CD4-positive, alpha-beta T cell (primary cell): ENCODE results near the gene MYH2. TPM values are rescaled to one million over a fixed set of nuclear protein-coding genes. Genes with fewer than 3 reads are reported as not detected.

ENCODE experiments used
- ATAC-seq: fragments of 200-7000 bp; cut with Tn5 transposase; one replicate; pipeline ENCODE4 v1.10.0; 2022; ENCODE audit warnings: mild to moderate bottlenecking; ENCODE audit not compliant: poor library complexity
- CTCF ChIA-PET: fragments of 350-600 bp; sonication (Branson Sonifier 250); formaldehyde crosslinking; loops from one replicate; lab custom pipeline; 2021; ENCODE audit warnings: antibody characterized with exemption, inconsistent platforms; lab: Charles Lee
- POLR2A ChIA-PET: fragments of 350-600 bp; sonication (Branson Sonifier 250); formaldehyde crosslinking; loops from one replicate; lab custom pipeline; 2021; ENCODE audit warnings: antibody characterized with exemption, inconsistent platforms; lab: Charles Lee
- DNase-seq, 14 experiments: peaks; one replicate each; pipeline ENCODE4 v3.0.0-alpha.2; 2013 to 2020; ENCODE audit warnings: mixed read lengths in 2 of 14
- H3K27ac ChIP-seq, 2 donors: one replicate each; pipeline versions ENCODE4 v1.5.1 to v1.7.0; 2013; ENCODE audit warnings: low read length in 2 of 2, low read depth in 1 of 2, mild to moderate bottlenecking in 1 of 2
- H3K27me3 ChIP-seq, 2 experiments: 1 replicate in 1 of 2; 2 replicates in 1 of 2; pipeline versions ENCODE4 v1.6.1 to v1.7.0; 2013; ENCODE audit warnings: low read length in 2 of 2, control low read depth in 1 of 2, mild to moderate bottlenecking in 1 of 2, moderate library complexity in 1 of 2; ENCODE audit not compliant: insufficient read depth in 2 of 2, control insufficient read depth in 1 of 2
- H3K36me3 ChIP-seq: one replicate; pipeline ENCODE4 v1.6.1; 2013; ENCODE audit warnings: low read length, control low read depth; ENCODE audit not compliant: insufficient read depth
- H3K4me1 ChIP-seq: one replicate; pipeline ENCODE4 v1.6.1; 2013; ENCODE audit warnings: low read length, control low read depth; ENCODE audit not compliant: insufficient read depth
- H3K4me3 ChIP-seq: one replicate; pipeline ENCODE4 v1.5.1; 2013; ENCODE audit warnings: mild to moderate bottlenecking, low read length, moderate library complexity
- H3K9me3 ChIP-seq, 2 experiments: 1 replicate in 1 of 2; 2 replicates in 1 of 2; pipeline versions ENCODE4 v1.6.1 to v1.7.0; 2013; ENCODE audit warnings: low read length in 2 of 2, mild to moderate bottlenecking in 2 of 2, control low read depth in 1 of 2, moderate library complexity in 1 of 2; ENCODE audit not compliant: control insufficient read depth in 1 of 2, insufficient read depth in 1 of 2
- H3K27ac Mint-ChIP-seq: one replicate; pipeline ENCODE4 v1.8.0; 2020; ENCODE audit warnings: mixed read lengths
- H3K27me3 Mint-ChIP-seq: one replicate; pipeline ENCODE4 v1.8.0; 2021; ENCODE audit warnings: mixed read lengths
- H3K36me3 Mint-ChIP-seq: one replicate; pipeline ENCODE4 v1.8.0; 2021; ENCODE audit warnings: low read depth, mixed read lengths
- H3K4me1 Mint-ChIP-seq: one replicate; pipeline ENCODE4 v1.8.0; 2021; ENCODE audit warnings: low read depth, mixed read lengths
- H3K4me3 Mint-ChIP-seq: one replicate; pipeline ENCODE4 v1.8.0; 2020; ENCODE audit warnings: mild to moderate bottlenecking, mixed read lengths
- H3K9me3 Mint-ChIP-seq: one replicate; pipeline ENCODE4 v1.8.0; 2020; ENCODE audit warnings: mixed read lengths
- intact Hi-C, 2 experiments: fragments of 100-400 bp; cut with DNase I in 1 of 2; cut with micrococcal nuclease in 1 of 2; formaldehyde crosslinking; loops; one replicate each; pipeline versions ENCODE4 v1.15.1 to v1.9.0; 2023 to 2025; cut with DNase I, micrococcal nuclease
- total RNA-seq, 174 experiments: library from RNA in 2 of 174; stranded (reverse) in 2 of 174; gene quantifications; one replicate each; pipeline ENCODE4 v1.2.3 and lab custom pipeline; 2021 to 2026
- TF ChIP-seq, protein P1 (sequence below): fragments of 200-600 bp; IDR thresholded peaks from one replicate; pipeline ENCODE4 v1.8.0; 2022; ENCODE audit warnings: antibody characterized with exemption, mild to moderate bottlenecking

The MYH2 gene
- total RNA-seq, 2 experiments from 2014 or later: not detected

DNA sequence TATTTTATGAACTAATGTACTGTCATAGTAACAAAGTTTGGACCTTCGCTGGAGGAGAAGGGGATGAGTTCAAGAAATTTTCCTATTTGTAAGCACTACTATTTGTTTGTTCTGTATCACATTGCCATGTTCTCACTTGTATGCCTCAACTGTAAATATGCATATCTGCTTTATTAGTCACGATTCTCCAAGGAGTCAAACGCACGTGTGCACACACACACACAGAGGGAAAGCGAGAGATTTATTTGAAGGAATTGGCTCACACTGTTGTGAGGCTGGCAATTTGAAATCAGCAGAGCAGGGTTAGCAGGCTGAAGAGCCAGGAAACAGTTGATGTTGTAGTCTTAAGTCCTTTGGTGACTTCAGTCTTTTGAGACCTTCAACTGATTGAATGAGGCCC is 24.9 kb upstream of the MYH2 start:
- peaks cover 10% of the 10 kb centered on the region in 2 experiments for H3K27me3 ChIP-seq
- no peak overlapping the region for H3K27ac ChIP-seq
- no peaks in the 10 kb centered on the region for H3K9me3 Mint-ChIP-seq
- no peak overlapping the region for H3K4me3 Mint-ChIP-seq
- H3K27ac Mint-ChIP-seq: no peak overlapping the region
- no peaks in the 10 kb centered on the region for H3K9me3 ChIP-seq
- H3K27me3 Mint-ChIP-seq: peaks cover 24% of the 10 kb centered on the region
- POLR2A ChIA-PET: no interaction called here
- no peak for DNase-seq
- no peaks in the 10 kb centered on the region for H3K36me3 ChIP-seq
- H3K4me1 ChIP-seq: no peaks in the 10 kb centered on the region
- intact Hi-C loops: loop anchor here in 1 of 2 experiments (10.0 kb wide), 1 partner anchor 60 kb away; the partner anchor contains the start of gene MYH1
- H3K36me3 Mint-ChIP-seq: no peaks in the 10 kb centered on the region
- no peaks in the 10 kb centered on the region for H3K4me1 Mint-ChIP-seq
- H3K4me3 ChIP-seq: no peak overlapping the region
- TF ChIP-seq, protein P1, sequence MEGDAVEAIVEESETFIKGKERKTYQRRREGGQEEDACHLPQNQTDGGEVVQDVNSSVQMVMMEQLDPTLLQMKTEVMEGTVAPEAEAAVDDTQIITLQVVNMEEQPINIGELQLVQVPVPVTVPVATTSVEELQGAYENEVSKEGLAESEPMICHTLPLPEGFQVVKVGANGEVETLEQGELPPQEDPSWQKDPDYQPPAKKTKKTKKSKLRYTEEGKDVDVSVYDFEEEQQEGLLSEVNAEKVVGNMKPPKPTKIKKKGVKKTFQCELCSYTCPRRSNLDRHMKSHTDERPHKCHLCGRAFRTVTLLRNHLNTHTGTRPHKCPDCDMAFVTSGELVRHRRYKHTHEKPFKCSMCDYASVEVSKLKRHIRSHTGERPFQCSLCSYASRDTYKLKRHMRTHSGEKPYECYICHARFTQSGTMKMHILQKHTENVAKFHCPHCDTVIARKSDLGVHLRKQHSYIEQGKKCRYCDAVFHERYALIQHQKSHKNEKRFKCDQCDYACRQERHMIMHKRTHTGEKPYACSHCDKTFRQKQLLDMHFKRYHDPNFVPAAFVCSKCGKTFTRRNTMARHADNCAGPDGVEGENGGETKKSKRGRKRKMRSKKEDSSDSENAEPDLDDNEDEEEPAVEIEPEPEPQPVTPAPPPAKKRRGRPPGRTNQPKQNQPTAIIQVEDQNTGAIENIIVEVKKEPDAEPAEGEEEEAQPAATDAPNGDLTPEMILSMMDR: no peak
- no peak for ATAC-seq
- CTCF ChIA-PET: no interaction called here

DNA sequence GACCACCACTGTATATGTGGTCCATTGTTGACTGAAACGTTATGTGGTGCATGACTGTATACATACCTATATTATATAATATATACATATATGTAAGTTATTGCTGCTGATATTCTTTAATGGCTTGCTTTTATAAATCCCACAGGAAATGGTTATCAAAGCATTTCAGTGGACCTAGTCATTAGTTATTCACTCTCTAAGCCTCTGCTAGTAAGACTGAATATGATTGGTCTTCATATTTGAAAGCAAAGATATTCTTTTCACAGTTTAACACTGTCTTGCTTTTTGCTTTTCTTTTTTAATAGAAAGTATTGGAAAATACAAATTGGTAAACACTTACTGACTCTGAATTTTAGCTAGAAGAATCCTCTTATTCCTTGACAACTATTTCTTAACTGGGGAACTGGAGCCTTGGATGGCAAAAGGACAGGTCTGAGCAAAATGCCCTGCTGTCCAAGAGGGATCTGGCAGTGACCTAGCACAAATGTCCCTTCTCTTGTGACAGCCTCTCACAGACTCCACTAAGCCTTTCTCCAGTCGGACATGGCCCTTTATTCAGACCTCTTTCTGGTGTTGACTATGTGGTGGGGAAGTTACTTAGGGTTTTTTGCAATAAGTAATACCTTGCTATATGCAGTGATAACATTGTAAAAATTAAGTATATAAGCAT is 14.7 kb upstream of the MYH2 start:
- ChIA-PET POLR2A (no interaction called here), CTCF (no interaction called here)
- DNase-seq (no peak), ATAC-seq (no peak)
- Mint-ChIP-seq H3K27me3 (peaks cover 26% of the 10 kb centered on the region), H3K36me3 (no peaks in the 10 kb centered on the region), H3K4me1 (no peaks in the 10 kb centered on the region), H3K4me3 (no peak overlapping the region), H3K9me3 (peaks cover 2% of the 10 kb centered on the region), H3K27ac (no peak overlapping the region)
- H3K27me3 ChIP-seq: peaks cover 3 to 10% of the 10 kb centered on the region in 2 experiments
- H3K27ac ChIP-seq: no peak overlapping the region
- TF ChIP-seq, protein P1: no peak
- H3K4me3 ChIP-seq: no peak overlapping the region
- H3K4me1 ChIP-seq: no peaks in the 10 kb centered on the region
- intact Hi-C loops: no loop called here
- no peaks in the 10 kb centered on the region for H3K9me3 ChIP-seq
- H3K36me3 ChIP-seq: no peaks in the 10 kb centered on the region

DNA sequence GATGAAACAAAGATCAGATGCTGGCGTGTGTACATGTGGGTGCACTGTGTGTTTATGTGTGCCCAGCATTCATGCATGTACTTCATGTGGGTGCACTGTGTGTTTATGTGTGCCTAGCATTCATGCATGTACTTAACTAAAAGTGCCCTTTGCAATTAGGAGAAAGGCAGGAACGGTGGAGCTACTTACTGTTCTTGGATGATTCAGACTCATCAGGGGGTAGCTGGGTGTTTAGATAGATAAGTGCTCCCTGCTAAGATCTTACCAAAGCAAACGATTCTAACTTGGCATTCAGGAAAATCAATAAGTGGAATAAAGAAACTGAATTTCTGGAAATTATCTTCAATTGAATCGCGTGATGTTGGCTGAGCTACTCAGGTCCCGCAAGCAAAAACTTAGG is 8.6 kb upstream of the MYH2 start:
- intact Hi-C loops: no loop called here
- Mint-ChIP-seq H3K9me3 (peaks cover 4% of the 10 kb centered on the region), H3K4me3 (no peak overlapping the region), H3K36me3 (no peaks in the 10 kb centered on the region), H3K27ac (no peak overlapping the region), H3K4me1 (no peaks in the 10 kb centered on the region), H3K27me3 (peaks cover 4% of the 10 kb centered on the region)
- H3K4me1 ChIP-seq: no peaks in the 10 kb centered on the region
- H3K9me3 ChIP-seq: no peaks in the 10 kb centered on the region
- no peaks in the 10 kb centered on the region for H3K27me3 ChIP-seq
- no peaks in the 10 kb centered on the region for H3K36me3 ChIP-seq
- CTCF ChIA-PET: no interaction called here
- DNase-seq (no peak), ATAC-seq (no peak)
- TF ChIP-seq, protein P1: no peak
- H3K4me3 ChIP-seq: no peak overlapping the region
- POLR2A ChIA-PET: no interaction called here
- H3K27ac ChIP-seq: no peak overlapping the region
